Measurements from ENCODE around the gene SHB.

Gene SHB

GRCh38 chr9:38059233-38059936, 9.6 kb downstream of the SHB start:
- Histone ChIP-seq H3K9ac (ENCODE audit: low read length) (no peak overlapping the region), H3K4me3 (ENCODE audit: low read length) (no peak overlapping the region), H3K27me3 (replicated peaks; ENCODE audit: insufficient read depth, low read length) (no peaks in the 10 kb centered on the region), H3F3A (ENCODE audit: insufficient read depth, low read length) (no peaks in the 10 kb centered on the region), H3K36me3 (replicated peaks; ENCODE audit: insufficient read depth, low read length) (no peaks in the 10 kb centered on the region), H3K79me2 (ENCODE audit: low read length) (no peaks in the 10 kb centered on the region), H3K4me2 (ENCODE audit: low read depth, low read length) (no peak overlapping the region), H3K27ac (ENCODE audit: low read length) (no peak overlapping the region), H3K9me2 (replicated peaks; ENCODE audit: insufficient read depth, low read length) (no peaks in the 10 kb centered on the region), H3K4me1 (ENCODE audit: low read length) (no peaks in the 10 kb centered on the region), H4K20me1 (ENCODE audit: insufficient read depth, low read length) (no peaks in the 10 kb centered on the region), H2AFZ (ENCODE audit: low read length) (no peak overlapping the region), H3K9me3 (replicated peaks; ENCODE audit: insufficient read depth, low read length) (no peaks in the 10 kb centered on the region)
- TF ChIP-seq EZH2 (optimal IDR thresholded peaks at IDR 0.05; ENCODE audit: low read depth, low read length) (no peak), CTCF (IDR thresholded peaks at IDR 0.05; ENCODE audit: low read length) (no peak), EZH2phosphoT487 (IDR thresholded peaks at IDR 0.05; ENCODE audit: low read length) (no peak)
- no peak for DNase-seq

DNA sequence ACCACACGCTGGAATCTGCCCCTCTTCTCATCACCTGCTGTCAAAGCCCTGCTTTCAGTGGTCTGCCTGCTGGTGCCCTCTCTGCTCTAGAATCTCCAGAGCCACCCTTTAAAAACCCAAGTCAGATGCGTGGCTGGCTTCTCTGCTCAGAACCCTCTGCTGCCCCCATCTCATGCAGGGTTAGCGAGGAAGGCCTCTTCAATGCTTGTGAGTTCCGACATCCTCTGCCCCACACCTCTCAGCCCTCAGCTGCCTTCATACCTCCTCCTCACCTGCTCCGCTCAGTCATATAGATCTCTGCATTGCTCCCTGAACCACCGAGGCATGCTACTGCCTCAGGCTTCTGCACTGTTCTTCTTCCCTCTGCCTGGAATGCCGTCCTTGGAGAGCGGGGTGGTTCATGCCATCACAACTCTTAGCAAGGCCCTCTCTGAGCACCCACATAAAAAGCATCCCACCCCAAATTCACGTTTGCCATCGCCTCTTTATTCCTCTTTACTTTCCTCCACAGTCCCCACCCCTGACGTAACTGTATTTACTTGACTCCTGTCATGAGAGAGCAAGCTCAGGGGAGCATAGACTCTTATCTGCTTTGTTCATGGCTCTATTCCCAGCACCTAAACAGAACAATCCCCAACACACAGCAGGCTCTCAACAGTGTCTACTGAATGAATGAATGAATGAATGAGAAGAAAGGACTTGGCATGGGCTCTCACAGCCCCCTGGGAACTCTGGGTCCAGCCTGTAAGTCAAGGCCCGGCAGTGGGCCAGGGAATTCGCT, 10.4 kb downstream of the SHB start:
- Histone ChIP-seq H3K79me2 (ENCODE audit: low read length) (no peaks in the 10 kb centered on the region), H4K20me1 (ENCODE audit: insufficient read depth, low read length) (no peaks in the 10 kb centered on the region), H3K4me3 (ENCODE audit: low read length) (no peak overlapping the region), H3K36me3 (replicated peaks; ENCODE audit: insufficient read depth, low read length) (no peaks in the 10 kb centered on the region), H3K27ac (ENCODE audit: low read length) (no peak overlapping the region), H3K9me2 (replicated peaks; ENCODE audit: insufficient read depth, low read length) (no peaks in the 10 kb centered on the region), H3K4me1 (ENCODE audit: low read length) (no peaks in the 10 kb centered on the region), H3K9me3 (replicated peaks; ENCODE audit: insufficient read depth, low read length) (no peaks in the 10 kb centered on the region), H2AFZ (ENCODE audit: low read length) (no peak overlapping the region), H3K9ac (ENCODE audit: low read length) (no peak overlapping the region), H3F3A (ENCODE audit: insufficient read depth, low read length) (no peaks in the 10 kb centered on the region), H3K4me2 (ENCODE audit: low read depth, low read length) (no peak overlapping the region), H3K27me3 (replicated peaks; ENCODE audit: insufficient read depth, low read length) (no peaks in the 10 kb centered on the region)
- no peak for DNase-seq
- no peak for TF ChIP-seq CTCF (IDR thresholded peaks at IDR 0.05; ENCODE audit: low read length)
- TF ChIP-seq EZH2 (optimal IDR thresholded peaks at IDR 0.05; ENCODE audit: low read depth, low read length) = no peak
- TF ChIP-seq EZH2phosphoT487 (IDR thresholded peaks at IDR 0.05; ENCODE audit: low read length) = no peak

DNA sequence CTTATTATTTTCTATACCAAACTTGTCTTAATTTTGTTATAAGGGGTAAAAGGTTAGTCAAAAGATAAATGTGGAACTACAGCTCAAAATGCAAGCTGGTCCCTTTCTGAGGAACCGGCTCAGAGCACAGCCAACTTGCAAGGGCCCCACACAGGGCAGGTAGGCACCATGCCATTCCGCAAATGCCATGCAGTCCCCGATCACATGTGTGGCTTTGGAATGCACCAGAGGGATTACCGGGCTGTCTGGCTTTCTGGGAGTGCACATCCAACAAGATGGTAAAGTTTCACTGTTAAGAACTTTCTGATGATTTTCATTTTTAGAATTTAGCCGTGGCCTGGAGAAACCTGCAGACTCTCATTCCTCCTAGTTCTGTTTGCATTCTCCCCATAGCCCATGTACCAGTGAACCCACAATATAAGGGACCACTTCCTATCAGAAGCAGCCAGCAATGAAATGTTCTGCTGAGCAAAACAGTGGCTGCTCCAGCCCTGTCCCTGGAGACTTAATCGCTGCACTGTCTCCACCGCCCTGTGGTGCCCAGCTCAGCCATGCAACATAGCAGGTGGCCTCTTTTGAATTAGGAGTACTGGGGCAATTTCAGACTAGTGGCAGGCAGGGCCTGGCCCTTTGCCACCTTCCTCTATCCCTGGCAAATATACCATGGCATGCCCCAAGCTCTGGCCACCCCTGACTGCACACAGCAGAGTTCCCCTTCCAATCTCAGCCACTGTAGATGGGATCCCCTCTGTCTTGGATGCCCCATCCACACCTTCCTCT, 11.4 kb downstream of the SHB start:
- Histone ChIP-seq H3K9me2 (replicated peaks; ENCODE audit: insufficient read depth, low read length) (no peaks in the 10 kb centered on the region), H3K4me3 (ENCODE audit: low read length) (no peak overlapping the region), H4K20me1 (ENCODE audit: insufficient read depth, low read length) (no peaks in the 10 kb centered on the region), H3K9ac (ENCODE audit: low read length) (no peak overlapping the region), H3K79me2 (ENCODE audit: low read length) (no peaks in the 10 kb centered on the region), H3K36me3 (replicated peaks; ENCODE audit: insufficient read depth, low read length) (no peaks in the 10 kb centered on the region), H3K9me3 (replicated peaks; ENCODE audit: insufficient read depth, low read length) (no peaks in the 10 kb centered on the region), H3K4me2 (ENCODE audit: low read depth, low read length) (no peak overlapping the region), H3K27ac (ENCODE audit: low read length) (no peak overlapping the region), H3F3A (ENCODE audit: insufficient read depth, low read length) (no peaks in the 10 kb centered on the region), H3K4me1 (ENCODE audit: low read length) (no peaks in the 10 kb centered on the region), H2AFZ (ENCODE audit: low read length) (no peak overlapping the region), H3K27me3 (replicated peaks; ENCODE audit: insufficient read depth, low read length) (no peaks in the 10 kb centered on the region)
- DNase-seq = no peak
- TF ChIP-seq EZH2 (optimal IDR thresholded peaks at IDR 0.05; ENCODE audit: low read depth, low read length) (no peak), CTCF (IDR thresholded peaks at IDR 0.05; ENCODE audit: low read length) (no peak), EZH2phosphoT487 (IDR thresholded peaks at IDR 0.05; ENCODE audit: low read length) (no peak)
